ENCODE data around the gene INSM1.

- TF ChIP-seq CTCF (IDR thresholded peaks at IDR 0.05; ENCODE audit: low read length) (no peak), EZH2 (optimal IDR thresholded peaks at IDR 0.05; ENCODE audit: low read depth, low read length) (no peak), EZH2phosphoT487 (IDR thresholded peaks at IDR 0.05; ENCODE audit: low read length) (no peak)
Measured at GRCh38 chr20:20342066-20342465, 25.8 kb upstream of the INSM1 start.

Data from MM.1S (cell line).